GM23338 (cell line): ENCODE measurements around the gene FEM1B. TPM values are rescaled to one million over a fixed set of nuclear protein-coding genes. Genes with fewer than 3 reads are reported as not detected.

Source experiments
- ATAC-seq: fragments of 200-7000 bp; cut with Tn5 transposase; 3 replicates; pipeline ENCODE4 v1.9.1; 2020
- DNase-seq: peaks from one replicate; pipeline ENCODE4 v3.0.0-alpha.2; 2015; ENCODE audit warnings: low spot score
- H2AFZ ChIP-seq: fragments of 200-600 bp; sonication (generic); 2 replicates; pipeline ENCODE4 v1.8.0; 2016; ENCODE audit warnings: antibody characterized with exemption, mild to moderate bottlenecking, moderate library complexity
- H3F3A ChIP-seq: fragments of 200-600 bp; sonication (generic); replicated peaks from 2 replicates; pipeline ENCODE4 v1.8.0; 2017; ENCODE audit warnings: antibody characterized with exemption, mixed run types, low read depth
- H3K27ac ChIP-seq: fragments of 200-600 bp; sonication (generic); 2 replicates; pipeline ENCODE4 v1.6.1; 2016; ENCODE audit warnings: low read depth
- H3K27me3 ChIP-seq: fragments of 200-600 bp; sonication (generic); 2 replicates; pipeline ENCODE4 v1.8.0; 2016; ENCODE audit warnings: mild to moderate bottlenecking, mixed run types, moderate library complexity; ENCODE audit not compliant: insufficient read depth
- H3K36me3 ChIP-seq: fragments of 200-600 bp; sonication (generic); 2 replicates; pipeline ENCODE4 v1.8.0; 2016; ENCODE audit warnings: mild to moderate bottlenecking; ENCODE audit not compliant: insufficient read depth
- H3K4me1 ChIP-seq: fragments of 200-600 bp; sonication (generic); 2 replicates; pipeline ENCODE4 v1.8.0; 2016; ENCODE audit warnings: mild to moderate bottlenecking, moderate library complexity; ENCODE audit not compliant: insufficient read depth
- H3K4me2 ChIP-seq: fragments of 200-600 bp; sonication (generic); 2 replicates; pipeline ENCODE4 v1.7.1; 2017; ENCODE audit warnings: mixed run types
- H3K4me3 ChIP-seq: fragments of 200-600 bp; sonication (generic); 2 replicates; pipeline ENCODE4 v1.6.1; 2016; ENCODE audit warnings: mixed run types
- H3K79me2 ChIP-seq: fragments of 200-600 bp; sonication (generic); replicated peaks from 2 replicates; pipeline ENCODE4 v1.8.0; 2017; ENCODE audit warnings: mild to moderate bottlenecking; ENCODE audit not compliant: insufficient read depth
- H3K9me2 ChIP-seq: fragments of 200-600 bp; sonication (generic); 2 replicates; pipeline ENCODE4 v1.8.0; 2017; ENCODE audit not compliant: insufficient read depth
- H4K20me1 ChIP-seq: fragments of 200-600 bp; sonication (generic); replicated peaks from 2 replicates; pipeline ENCODE4 v1.8.0; 2017; ENCODE audit warnings: mild to moderate bottlenecking; ENCODE audit not compliant: insufficient read depth
- H3K27ac Mint-ChIP-seq: 2 replicates; pipeline ENCODE4 v1.8.0; 2020; ENCODE audit warnings: inconsistent platforms, mild to moderate bottlenecking, moderate library complexity, mixed read lengths
- H3K27me3 Mint-ChIP-seq: 3 replicates; pipeline ENCODE4 v1.8.0; 2022; ENCODE audit warnings: low read depth, mild to moderate bottlenecking, moderate library complexity, mixed read lengths, inconsistent platforms; ENCODE audit not compliant: insufficient read depth, poor library complexity
- H3K36me3 Mint-ChIP-seq: 3 replicates; pipeline ENCODE4 v1.8.0; 2021; ENCODE audit warnings: low read depth, mild to moderate bottlenecking, inconsistent platforms, moderate library complexity, mixed read lengths
- H3K4me1 Mint-ChIP-seq: 3 replicates; pipeline ENCODE4 v1.8.0; 2020; ENCODE audit warnings: mild to moderate bottlenecking, inconsistent platforms, mixed read lengths
- H3K4me3 Mint-ChIP-seq: 3 replicates; pipeline ENCODE4 v1.8.0; 2021; ENCODE audit warnings: moderate library complexity, mild to moderate bottlenecking, inconsistent platforms, mixed read lengths
- H3K9me3 Mint-ChIP-seq: 3 replicates; pipeline ENCODE4 v1.8.0; 2020; ENCODE audit warnings: moderate library complexity, mild to moderate bottlenecking, inconsistent platforms, mixed read lengths
- CREB1 ChIP-seq: fragments of 250-450 bp; sonication (Bioruptor Pico); IDR thresholded peaks from 2 replicates; pipeline ENCODE4 v1.5.0; 2020; ENCODE audit warnings: low read depth, mild to moderate bottlenecking, moderate library complexity
- EZH2phosphoT487 ChIP-seq: fragments of 200-600 bp; sonication (generic); IDR thresholded peaks from one replicate; pipeline ENCODE4 v1.8.1; 2018; ENCODE audit warnings: antibody characterized with exemption; ENCODE audit not compliant: unreplicated experiment
- JUNB ChIP-seq: IDR thresholded peaks from one replicate; pipeline ENCODE4 v1.6.1; 2016; ENCODE audit warnings: antibody characterized with exemption; ENCODE audit not compliant: unreplicated experiment
- NANOG ChIP-seq: IDR thresholded peaks from 2 replicates; pipeline ENCODE4 v1.6.1; 2016; ENCODE audit warnings: antibody characterized with exemption, borderline replicate concordance
- POLR2AphosphoS5 ChIP-seq: IDR thresholded peaks from 2 replicates; pipeline ENCODE4 v1.6.1; 2016; ENCODE audit warnings: antibody characterized with exemption, low read depth
- STAT1 ChIP-seq: IDR thresholded peaks from one replicate; pipeline ENCODE4 v1.6.1; 2016; ENCODE audit warnings: antibody characterized with exemption; ENCODE audit not compliant: unreplicated experiment
- ZNF114 ChIP-seq: fragments of 250-450 bp; sonication (Bioruptor Pico); IDR thresholded peaks from 2 replicates; pipeline ENCODE4 v1.5.0; 2020; ENCODE audit warnings: mild to moderate bottlenecking, moderate library complexity
- ZNF331 ChIP-seq: fragments of 250-450 bp; sonication (Bioruptor Pico); IDR thresholded peaks from 2 replicates; pipeline ENCODE4 v1.5.0; 2020; ENCODE audit warnings: low read depth, mild to moderate bottlenecking, moderate library complexity
- polyA plus RNA-seq: library from polyadenylated mRNA; unstranded; fragments of >200 nt; fragmentation: Nextera tagmentation; extraction: Ambion mirVana; gene quantifications from 2 replicates; pipeline ENCODE4 v1.2.1, GENCODE V29; 2016
- total RNA-seq: library from RNA; depleted of rRNA; stranded (reverse); fragments of >200 nt; shearing (Covaris generic); gene quantifications from 2 replicates; pipeline ENCODE4 v1.2.3, GENCODE V29; 2014
- TF ChIP-seq, protein P1 (sequence below), 2 experiments: fragments of 200-600 bp in 1 of 2; sonication (generic) in 1 of 2; conservative IDR thresholded peaks; 2 replicates each; pipeline versions ENCODE4 v1.5.1 to v1.6.1; 2016 to 2017; ENCODE audit warnings: antibody characterized with exemption in 2 of 2, low read depth in 2 of 2, mild to moderate bottlenecking in 2 of 2, moderate library complexity in 1 of 2
- TF ChIP-seq, protein P2 (sequence below): IDR thresholded peaks from 2 replicates; pipeline ENCODE4 v1.6.1; 2016; ENCODE audit warnings: antibody characterized with exemption
- TF ChIP-seq, protein P3 (sequence below): IDR thresholded peaks from one replicate; pipeline ENCODE4 v1.6.1; 2018; ENCODE audit warnings: antibody characterized with exemption; ENCODE audit not compliant: unreplicated experiment

FEM1B gene
- total and polyA plus RNA-seq, 2 experiments from 2014 or later = 13.0 to 82.0 TPM

DNA sequence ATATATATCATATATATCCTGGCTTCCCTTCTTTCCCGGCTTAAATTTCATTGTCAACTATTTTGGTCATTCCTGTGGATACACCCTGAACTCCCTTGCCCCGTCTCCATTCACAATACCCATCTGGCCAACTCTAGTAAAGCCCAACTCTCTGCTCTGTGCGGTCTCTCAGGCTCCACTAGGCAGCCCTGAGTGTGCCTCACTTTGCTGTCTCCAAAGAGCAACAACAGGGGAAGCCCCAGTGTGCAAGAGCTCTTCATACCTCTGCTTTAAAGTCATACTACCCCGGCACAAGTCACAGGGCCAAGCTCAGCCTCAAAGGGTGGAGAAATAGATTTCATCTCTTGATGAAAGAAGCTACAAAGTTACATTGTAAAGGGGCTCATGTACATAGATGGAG, 18.9 kb upstream of the FEM1B start:
- Histone ChIP-seq H3K36me3 (no peaks in the 10 kb centered on the region), H3K4me3 (no peak overlapping the region), H3F3A (no peaks in the 10 kb centered on the region), H3K79me2 (no peaks in the 10 kb centered on the region), H2AFZ (0 out of 2 replicates have a peak overlapping the region, but pooled peaks have one; percentile 43), H3K27ac (peak overlapping the region; percentile 55; the same call in 1 of the 2 replicates), H3K27me3 (no peaks in the 10 kb centered on the region), H3K9me2 (no peaks in the 10 kb centered on the region), H4K20me1 (no peaks in the 10 kb centered on the region), H3K4me2 (no peak overlapping the region), H3K4me1 (peaks cover 10% of the 10 kb centered on the region)
- H3K27ac Mint-ChIP-seq = 0 out of 2 replicates have a peak overlapping the region, but pooled peaks have one; percentile 34
- H3K27me3 Mint-ChIP-seq = no peaks in the 10 kb centered on the region
- TF ChIP-seq CREB1 (no peak), EZH2phosphoT487 (no peak), ZNF331 (CRISPR knock-in tag) (no peak), ZNF114 (CRISPR knock-in tag) (no peak), STAT1 (no peak)
- TF ChIP-seq, protein P1, sequence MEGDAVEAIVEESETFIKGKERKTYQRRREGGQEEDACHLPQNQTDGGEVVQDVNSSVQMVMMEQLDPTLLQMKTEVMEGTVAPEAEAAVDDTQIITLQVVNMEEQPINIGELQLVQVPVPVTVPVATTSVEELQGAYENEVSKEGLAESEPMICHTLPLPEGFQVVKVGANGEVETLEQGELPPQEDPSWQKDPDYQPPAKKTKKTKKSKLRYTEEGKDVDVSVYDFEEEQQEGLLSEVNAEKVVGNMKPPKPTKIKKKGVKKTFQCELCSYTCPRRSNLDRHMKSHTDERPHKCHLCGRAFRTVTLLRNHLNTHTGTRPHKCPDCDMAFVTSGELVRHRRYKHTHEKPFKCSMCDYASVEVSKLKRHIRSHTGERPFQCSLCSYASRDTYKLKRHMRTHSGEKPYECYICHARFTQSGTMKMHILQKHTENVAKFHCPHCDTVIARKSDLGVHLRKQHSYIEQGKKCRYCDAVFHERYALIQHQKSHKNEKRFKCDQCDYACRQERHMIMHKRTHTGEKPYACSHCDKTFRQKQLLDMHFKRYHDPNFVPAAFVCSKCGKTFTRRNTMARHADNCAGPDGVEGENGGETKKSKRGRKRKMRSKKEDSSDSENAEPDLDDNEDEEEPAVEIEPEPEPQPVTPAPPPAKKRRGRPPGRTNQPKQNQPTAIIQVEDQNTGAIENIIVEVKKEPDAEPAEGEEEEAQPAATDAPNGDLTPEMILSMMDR (conservative IDR thresholded peaks at IDR 0.05; ENCODE audit: low read depth in 2 of 2) = no peak
- no peaks in the 10 kb centered on the region for H3K36me3 Mint-ChIP-seq
- ATAC-seq (no peak; the same call in 2 of the 3 replicates), DNase-seq (no peak)
- H3K9me3 Mint-ChIP-seq = no peaks in the 10 kb centered on the region
- H3K4me3 Mint-ChIP-seq = no peak overlapping the region
- peaks cover 20% of the 10 kb centered on the region; the same call in 2 of the 3 replicates for H3K4me1 Mint-ChIP-seq

DNA sequence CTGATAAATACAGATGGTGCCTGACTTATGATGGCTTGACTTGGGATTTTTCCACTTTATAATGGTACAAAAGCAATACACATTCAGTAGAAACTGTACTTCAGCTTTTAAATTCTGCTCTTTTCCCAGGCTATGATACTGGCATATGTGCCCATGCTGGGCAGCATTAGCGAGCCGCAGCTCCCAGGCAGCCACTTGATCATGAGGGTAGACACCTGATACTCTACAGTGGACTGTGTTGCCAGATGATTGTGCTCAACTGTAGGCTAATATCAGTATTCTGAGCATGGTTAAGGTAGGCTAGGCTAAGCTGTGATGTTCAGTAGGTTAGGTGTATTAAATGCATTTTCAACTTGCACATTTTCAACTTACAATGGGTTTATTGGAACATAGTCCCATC, 17.7 kb upstream of the FEM1B start:
- Mint-ChIP-seq H3K36me3 (no peaks in the 10 kb centered on the region), H3K27ac (no peak overlapping the region), H3K4me3 (no peak overlapping the region), H3K4me1 (peaks cover 31% of the 10 kb centered on the region), H3K27me3 (no peaks in the 10 kb centered on the region), H3K9me3 (no peaks in the 10 kb centered on the region)
- H3F3A ChIP-seq = no peaks in the 10 kb centered on the region
- no peaks in the 10 kb centered on the region for H4K20me1 ChIP-seq
- no peak overlapping the region for H3K4me2 ChIP-seq
- no peaks in the 10 kb centered on the region for H3K36me3 ChIP-seq
- no peak overlapping the region for H3K4me3 ChIP-seq
- DNase-seq = no peak
- H3K27ac ChIP-seq = no peak overlapping the region
- no peaks in the 10 kb centered on the region for H3K79me2 ChIP-seq
- H3K27me3 ChIP-seq = no peaks in the 10 kb centered on the region
- H3K9me2 ChIP-seq = no peaks in the 10 kb centered on the region
- H2AFZ ChIP-seq = no peak overlapping the region
- peaks cover 22% of the 10 kb centered on the region for H3K4me1 ChIP-seq
- ATAC-seq = no peak
- TF ChIP-seq NANOG (no peak), ZNF114 (CRISPR knock-in tag) (no peak), POLR2AphosphoS5 (no peak), CREB1 (no peak), ZNF331 (CRISPR knock-in tag) (no peak), JUNB (no peak), STAT1 (no peak)
- TF ChIP-seq, protein P2, sequence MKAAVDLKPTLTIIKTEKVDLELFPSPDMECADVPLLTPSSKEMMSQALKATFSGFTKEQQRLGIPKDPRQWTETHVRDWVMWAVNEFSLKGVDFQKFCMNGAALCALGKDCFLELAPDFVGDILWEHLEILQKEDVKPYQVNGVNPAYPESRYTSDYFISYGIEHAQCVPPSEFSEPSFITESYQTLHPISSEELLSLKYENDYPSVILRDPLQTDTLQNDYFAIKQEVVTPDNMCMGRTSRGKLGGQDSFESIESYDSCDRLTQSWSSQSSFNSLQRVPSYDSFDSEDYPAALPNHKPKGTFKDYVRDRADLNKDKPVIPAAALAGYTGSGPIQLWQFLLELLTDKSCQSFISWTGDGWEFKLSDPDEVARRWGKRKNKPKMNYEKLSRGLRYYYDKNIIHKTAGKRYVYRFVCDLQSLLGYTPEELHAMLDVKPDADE = no peak
- TF ChIP-seq, protein P1 (conservative IDR thresholded peaks at IDR 0.05; ENCODE audit: low read depth in 2 of 2) = no peak
- TF ChIP-seq, protein P3, sequence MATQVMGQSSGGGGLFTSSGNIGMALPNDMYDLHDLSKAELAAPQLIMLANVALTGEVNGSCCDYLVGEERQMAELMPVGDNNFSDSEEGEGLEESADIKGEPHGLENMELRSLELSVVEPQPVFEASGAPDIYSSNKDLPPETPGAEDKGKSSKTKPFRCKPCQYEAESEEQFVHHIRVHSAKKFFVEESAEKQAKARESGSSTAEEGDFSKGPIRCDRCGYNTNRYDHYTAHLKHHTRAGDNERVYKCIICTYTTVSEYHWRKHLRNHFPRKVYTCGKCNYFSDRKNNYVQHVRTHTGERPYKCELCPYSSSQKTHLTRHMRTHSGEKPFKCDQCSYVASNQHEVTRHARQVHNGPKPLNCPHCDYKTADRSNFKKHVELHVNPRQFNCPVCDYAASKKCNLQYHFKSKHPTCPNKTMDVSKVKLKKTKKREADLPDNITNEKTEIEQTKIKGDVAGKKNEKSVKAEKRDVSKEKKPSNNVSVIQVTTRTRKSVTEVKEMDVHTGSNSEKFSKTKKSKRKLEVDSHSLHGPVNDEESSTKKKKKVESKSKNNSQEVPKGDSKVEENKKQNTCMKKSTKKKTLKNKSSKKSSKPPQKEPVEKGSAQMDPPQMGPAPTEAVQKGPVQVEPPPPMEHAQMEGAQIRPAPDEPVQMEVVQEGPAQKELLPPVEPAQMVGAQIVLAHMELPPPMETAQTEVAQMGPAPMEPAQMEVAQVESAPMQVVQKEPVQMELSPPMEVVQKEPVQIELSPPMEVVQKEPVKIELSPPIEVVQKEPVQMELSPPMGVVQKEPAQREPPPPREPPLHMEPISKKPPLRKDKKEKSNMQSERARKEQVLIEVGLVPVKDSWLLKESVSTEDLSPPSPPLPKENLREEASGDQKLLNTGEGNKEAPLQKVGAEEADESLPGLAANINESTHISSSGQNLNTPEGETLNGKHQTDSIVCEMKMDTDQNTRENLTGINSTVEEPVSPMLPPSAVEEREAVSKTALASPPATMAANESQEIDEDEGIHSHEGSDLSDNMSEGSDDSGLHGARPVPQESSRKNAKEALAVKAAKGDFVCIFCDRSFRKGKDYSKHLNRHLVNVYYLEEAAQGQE = no peak
